GM13977 (cell line): ENCODE data around the gene NINJ2.
A peak's percentile ranks its signal among the peaks of the same experiment; 100 is the strongest.

ENCODE experiments used
- DNase-seq: peaks from one replicate; pipeline ENCODE4 v3.0.0; 2012; ENCODE audit warnings: low spot score
- in situ Hi-C: fragments of 300-500 bp; cut with MboI; formaldehyde crosslinking; loops from one replicate; pipeline ENCODE4 v1.12.0; 2022; ENCODE audit warnings: low sequenced_read_pairs, low pct_unique_long_range_greater_than_20kb, mixed read lengths, inconsistent platforms; ENCODE audit not compliant: unreplicated experiment
- TF ChIP-seq, protein P1 (sequence below): IDR thresholded peaks from 2 replicates; pipeline ENCODE4 v1.5.1; 2012; ENCODE audit warnings: mild to moderate bottlenecking, control low read depth; ENCODE audit not compliant: insufficient read depth; ENCODE audit errors: extremely low read depth, missing control alignments

Gene NINJ2

DNA sequence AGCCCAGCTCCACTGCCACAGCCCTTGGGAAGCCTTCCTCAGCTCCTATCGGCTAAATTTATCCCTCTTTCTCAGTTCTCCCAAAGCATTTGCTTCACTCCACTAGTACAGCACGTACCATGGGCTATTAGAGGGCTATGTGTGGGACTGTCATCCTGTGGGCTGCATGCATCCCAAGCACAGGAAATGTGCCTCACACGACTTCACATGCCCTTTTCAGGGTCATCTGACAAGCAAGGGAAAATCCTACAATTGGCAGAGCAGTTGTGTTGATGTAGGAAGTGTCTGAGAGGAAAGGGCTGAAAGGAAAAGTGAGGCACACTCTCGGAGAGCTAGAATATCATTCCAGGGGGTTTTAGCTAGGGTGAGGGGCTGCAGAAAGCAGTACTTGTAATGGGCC lies 47.6 kb downstream of the NINJ2 start:
- no peak for DNase-seq
- TF ChIP-seq, protein P1, sequence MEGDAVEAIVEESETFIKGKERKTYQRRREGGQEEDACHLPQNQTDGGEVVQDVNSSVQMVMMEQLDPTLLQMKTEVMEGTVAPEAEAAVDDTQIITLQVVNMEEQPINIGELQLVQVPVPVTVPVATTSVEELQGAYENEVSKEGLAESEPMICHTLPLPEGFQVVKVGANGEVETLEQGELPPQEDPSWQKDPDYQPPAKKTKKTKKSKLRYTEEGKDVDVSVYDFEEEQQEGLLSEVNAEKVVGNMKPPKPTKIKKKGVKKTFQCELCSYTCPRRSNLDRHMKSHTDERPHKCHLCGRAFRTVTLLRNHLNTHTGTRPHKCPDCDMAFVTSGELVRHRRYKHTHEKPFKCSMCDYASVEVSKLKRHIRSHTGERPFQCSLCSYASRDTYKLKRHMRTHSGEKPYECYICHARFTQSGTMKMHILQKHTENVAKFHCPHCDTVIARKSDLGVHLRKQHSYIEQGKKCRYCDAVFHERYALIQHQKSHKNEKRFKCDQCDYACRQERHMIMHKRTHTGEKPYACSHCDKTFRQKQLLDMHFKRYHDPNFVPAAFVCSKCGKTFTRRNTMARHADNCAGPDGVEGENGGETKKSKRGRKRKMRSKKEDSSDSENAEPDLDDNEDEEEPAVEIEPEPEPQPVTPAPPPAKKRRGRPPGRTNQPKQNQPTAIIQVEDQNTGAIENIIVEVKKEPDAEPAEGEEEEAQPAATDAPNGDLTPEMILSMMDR: no peak
- in situ Hi-C loops: no loop called here

DNA sequence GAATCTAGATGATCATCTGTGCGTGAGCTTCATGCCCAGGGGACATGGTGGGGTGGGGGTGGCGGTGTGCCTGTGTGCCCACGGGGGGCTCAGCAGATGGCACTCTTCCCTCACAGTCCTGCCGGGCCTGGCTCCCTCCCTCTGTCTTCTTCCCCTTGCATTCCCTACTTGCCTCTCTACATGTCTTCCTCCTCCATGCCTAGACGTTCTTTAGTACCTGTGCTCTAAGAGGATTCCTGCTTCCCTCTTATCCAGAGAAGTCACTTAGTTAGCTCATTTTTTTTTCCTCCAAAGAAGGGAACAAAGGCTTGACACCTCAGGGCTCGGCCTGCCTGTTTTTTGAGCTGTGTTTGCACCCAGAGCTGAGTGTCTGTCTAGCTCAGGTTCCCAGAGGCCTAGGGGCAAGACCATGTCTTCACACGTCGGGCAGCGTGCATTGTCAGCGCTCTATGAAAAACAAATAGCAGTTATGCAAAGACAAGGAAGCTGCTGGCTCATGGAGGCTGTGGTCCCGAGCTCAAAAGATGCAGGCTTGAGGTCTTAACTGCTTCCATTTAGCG lies 48.8 kb downstream of the NINJ2 start:
- in situ Hi-C loops: no loop called here
- no peak for DNase-seq
- TF ChIP-seq, protein P1: peak; percentile 82

DNA sequence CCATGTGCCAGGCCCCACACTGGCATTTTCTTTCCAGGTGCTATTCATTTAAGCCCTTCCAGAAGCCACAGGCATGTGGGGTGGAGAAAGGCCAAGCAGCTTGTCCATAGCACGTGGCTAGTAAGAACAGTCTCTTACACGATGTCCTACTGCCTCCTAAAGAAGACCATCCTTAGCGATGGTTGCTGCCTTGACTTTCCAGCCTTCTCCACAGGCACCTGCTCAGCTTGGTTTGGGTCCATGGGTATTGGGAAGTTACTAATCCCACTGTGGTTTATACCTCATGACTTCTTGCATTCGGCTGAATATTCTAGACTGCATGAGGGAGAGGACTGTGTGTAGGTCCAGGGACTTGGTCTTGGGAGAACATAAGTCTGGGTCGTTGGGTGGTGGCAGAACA lies 49.2 kb downstream of the NINJ2 start:
- TF ChIP-seq, protein P1: no peak
- in situ Hi-C loops: no loop called here
- DNase-seq: no peak

DNA sequence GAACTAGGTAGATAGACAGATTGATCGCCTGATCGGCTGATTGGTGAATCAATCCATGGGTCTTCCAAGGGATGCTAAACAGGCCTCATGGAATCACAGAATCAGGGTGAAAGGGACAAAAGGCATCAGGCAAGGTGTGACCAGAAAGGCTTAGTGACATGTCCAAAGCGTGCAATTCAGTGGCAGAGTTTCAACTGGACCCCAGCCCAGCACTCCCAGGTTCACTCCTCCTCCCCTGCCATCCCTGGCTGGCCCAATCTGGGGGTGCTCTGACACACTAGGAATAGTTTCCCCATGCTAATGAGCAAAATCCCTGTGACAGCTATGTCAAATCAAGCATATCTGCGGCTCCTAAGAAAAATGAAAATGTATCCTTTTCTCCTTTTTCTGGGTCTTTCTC lies 50.4 kb downstream of the NINJ2 start:
- TF ChIP-seq, protein P1: no peak
- in situ Hi-C loops: no loop called here

DNA sequence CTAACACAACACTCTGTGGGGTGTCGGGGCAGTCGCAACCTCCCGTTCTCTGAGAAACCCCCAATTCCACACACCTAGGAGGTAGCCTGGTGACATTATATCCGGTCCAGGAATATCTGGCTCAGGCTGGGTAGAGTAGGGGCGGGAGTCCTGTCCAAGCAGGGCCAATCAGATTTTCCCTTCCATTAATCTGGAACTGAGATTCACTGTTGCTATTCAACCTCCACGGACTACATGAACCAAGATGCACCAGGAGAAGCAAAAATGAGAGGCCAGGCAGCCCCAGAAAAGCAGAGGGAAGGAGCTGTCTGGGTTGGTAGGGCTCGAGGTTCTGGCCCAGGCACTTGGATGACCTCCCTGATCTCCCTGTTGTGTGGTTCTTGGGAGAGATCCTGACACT lies 51.0 kb downstream of the NINJ2 start:
- TF ChIP-seq, protein P1: no peak
- in situ Hi-C loops: no loop called here

More for the DNA sequence above, 50.4 kb downstream of the NINJ2 start:
- no peak for DNase-seq

DNA sequence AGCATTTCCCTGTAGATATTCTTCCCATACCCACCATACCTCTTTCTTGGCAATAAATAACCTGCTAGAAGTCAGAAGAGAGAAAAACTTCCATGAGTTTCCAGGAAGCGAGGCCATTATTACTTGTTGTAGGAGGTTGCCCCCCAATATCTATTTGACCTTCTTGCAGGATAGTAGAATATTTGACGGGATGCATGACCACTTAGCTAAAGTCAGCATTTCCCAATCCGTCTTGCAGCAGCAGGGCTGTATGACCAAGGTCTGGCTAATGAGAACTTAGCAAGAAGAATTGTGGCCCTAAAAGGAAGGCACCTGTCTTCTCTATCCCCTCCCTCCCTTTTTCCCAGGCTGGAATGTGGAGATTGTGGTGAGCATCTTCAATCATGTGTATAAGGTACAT lies 51.5 kb downstream of the NINJ2 start:
- DNase-seq: no peak
- in situ Hi-C loops: no loop called here
- TF ChIP-seq, protein P1: no peak

More for the DNA sequence above, 51.0 kb downstream of the NINJ2 start:
- no peak for DNase-seq
